HG03280 (cell line): Measurements from ENCODE around the gene RNASEH1.

Source experiments
- ATAC-seq: cut with Tn5 transposase; IDR thresholded peaks from one replicate; pipeline ENCODE4 v1.9.1; 2021; ENCODE audit warnings: mild to moderate bottlenecking, moderate library complexity; ENCODE audit not compliant: unreplicated experiment

Gene RNASEH1

GRCh38 chr2:3558205-3559014 lies at the start of gene RNASEH1:
TSS of gene RNASEH1 (minus strand) at chr2:3558333. CDS start at chr2:3558260, 73 bp downstream.
- ATAC-seq, result peak; percentile 97

- ATAC-seq, result no peak
Observed at GRCh38 chr2:3606370-3607201, 48.5 kb upstream of the RNASEH1 start.

- ATAC-seq, result no peak
Observed at GRCh38 chr2:3606028-3606369, 47.9 kb upstream of the RNASEH1 start.

GRCh38 chr2:3604991-3605961 lies 47.1 kb upstream of the RNASEH1 start:
- no peak for ATAC-seq

- no peak for ATAC-seq
Observed at GRCh38 chr2:3604207-3604877, 46.2 kb upstream of the RNASEH1 start.

GRCh38 chr2:3603536-3604206 lies 45.5 kb upstream of the RNASEH1 start:
- no peak for ATAC-seq

GRCh38 chr2:3602553-3603339 lies 44.6 kb upstream of the RNASEH1 start:
- no peak for ATAC-seq

- ATAC-seq, result no peak
Observed at GRCh38 chr2:3601561-3602271, 43.6 kb upstream of the RNASEH1 start.

- no peak for ATAC-seq
Observed at GRCh38 chr2:3600256-3600855, 42.2 kb upstream of the RNASEH1 start.

GRCh38 chr2:3598912-3599854 lies 41.0 kb upstream of the RNASEH1 start:
- ATAC-seq, result no peak

GRCh38 chr2:3598197-3598910 lies 40.2 kb upstream of the RNASEH1 start:
- ATAC-seq, result no peak

GRCh38 chr2:3597567-3597966 lies 39.4 kb upstream of the RNASEH1 start:
- ATAC-seq, result no peak

GRCh38 chr2:3596901-3597417 lies 38.8 kb upstream of the RNASEH1 start:
- ATAC-seq, result no peak

GRCh38 chr2:3595985-3596384 lies 37.9 kb upstream of the RNASEH1 start:
- peak; percentile 82 for ATAC-seq

GRCh38 chr2:3595404-3595803 lies 37.3 kb upstream of the RNASEH1 start:
- no peak for ATAC-seq
